Skin of body (tissue), 2 donors: ENCODE results near the gene GTF2H3. TPM values are rescaled to one million over a fixed set of nuclear protein-coding genes. Genes with fewer than 3 reads are reported as not detected.

Source experiments
- DNase-seq: peaks from one replicate; lab custom pipeline; 2025; lab: John Stamatoyannopoulos, UW
- total RNA-seq: library from RNA; depleted of rRNA; stranded (reverse); fragments of >200 nt; gene quantifications from one replicate; pipeline ENCODE4 v1.2.3, GENCODE V29; 2014

GTF2H3 gene
- total RNA-seq, 1 donor from 2014 or later: 23.4 TPM

DNA sequence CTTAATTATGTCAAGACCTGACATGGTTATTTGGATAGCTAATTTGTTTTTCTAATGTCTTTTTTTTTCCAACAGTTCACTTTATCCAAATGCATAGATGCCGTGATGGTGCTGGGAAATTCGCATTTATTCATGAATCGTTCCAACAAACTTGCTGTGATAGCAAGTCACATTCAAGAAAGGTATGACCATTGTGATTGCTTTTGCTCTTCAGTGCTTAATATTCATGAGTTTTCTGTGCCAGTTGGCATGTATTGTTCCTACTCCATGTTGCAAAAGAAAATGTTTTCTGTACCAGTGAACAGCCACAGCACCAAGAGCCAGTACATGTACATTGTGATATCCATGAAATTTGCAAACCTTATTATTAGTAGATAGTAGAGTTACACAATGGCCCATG is 11.8 kb downstream of the GTF2H3 start:
- DNase-seq: no peak

GRCh38 chr12:123645878-123646277 is 12.2 kb downstream of the GTF2H3 start:
- DNase-seq: peak; percentile 62

GRCh38 chr12:123648401-123648800 is 14.8 kb downstream of the GTF2H3 start:
- peak; percentile 23 for DNase-seq

DNA sequence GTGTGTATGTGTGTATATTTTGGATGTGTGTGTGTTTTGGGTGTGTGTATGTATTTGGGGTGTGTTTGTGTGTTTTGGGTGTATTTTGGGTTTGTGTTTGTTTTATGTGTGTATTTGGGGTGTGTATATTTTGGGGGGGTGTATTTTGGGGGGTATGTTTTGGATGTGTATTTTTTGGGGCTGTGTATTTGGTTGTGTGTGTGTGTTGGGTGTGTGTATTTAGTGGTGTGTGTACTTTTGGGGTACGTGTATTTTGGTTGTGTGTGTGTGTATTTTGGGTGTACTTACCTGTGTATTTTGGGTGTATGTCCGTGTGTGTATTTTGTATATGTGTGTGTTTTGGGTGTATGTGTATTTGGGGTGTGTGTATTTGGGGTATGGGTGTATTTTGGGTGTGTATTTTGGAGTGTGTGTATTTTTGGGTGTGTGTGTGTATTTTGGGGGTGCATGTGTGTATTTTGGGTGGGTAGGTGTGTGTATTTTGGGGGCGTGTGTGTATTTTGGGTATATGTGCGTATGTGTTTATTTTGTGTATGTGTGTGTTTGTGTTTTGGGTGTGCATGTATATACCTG is 20.6 kb downstream of the GTF2H3 start:
- DNase-seq: no peak

- DNase-seq: no peak
These were observed 21.8 kb downstream of the GTF2H3 start for GRCh38 chr12:123655420-123655819.

DNA sequence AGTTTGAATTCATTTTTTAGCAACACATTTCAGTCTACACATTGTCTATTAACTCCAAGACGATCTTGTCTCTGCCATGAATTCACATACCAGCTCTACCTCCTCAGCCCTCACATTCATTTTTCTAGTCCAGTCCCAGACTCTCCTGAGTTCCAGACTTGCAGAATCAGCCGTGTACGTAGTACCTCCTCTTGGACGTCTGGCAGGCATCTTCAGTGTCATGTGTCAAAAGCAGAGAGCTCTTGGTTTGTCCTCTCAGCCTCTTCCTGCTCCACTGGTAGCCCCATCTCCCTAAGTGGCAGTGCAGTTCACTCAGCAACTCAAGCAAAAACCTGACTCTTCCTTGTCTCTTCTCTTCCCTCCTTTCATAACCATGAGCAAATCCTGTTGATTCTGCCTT is 22.8 kb downstream of the GTF2H3 start:
- no peak for DNase-seq

DNA sequence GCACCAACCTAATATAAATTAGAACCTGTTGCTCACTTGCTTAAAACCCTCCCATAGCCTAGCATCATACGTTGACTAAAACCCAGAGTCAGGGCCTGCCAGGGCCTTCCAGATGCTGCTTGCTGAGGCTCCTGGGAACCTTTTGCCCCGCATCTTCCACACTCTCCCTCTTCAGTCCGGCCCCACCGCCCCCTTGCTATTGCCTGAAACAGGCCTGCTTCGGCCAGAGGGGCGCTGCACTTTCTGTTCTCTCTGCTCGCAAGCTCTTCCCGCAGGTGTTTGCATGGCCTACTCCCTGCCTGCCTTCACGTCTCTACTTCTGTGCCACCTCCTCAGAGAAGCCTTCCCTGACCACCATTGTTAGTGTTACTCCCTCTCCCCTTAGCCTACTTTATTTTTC is 23.6 kb downstream of the GTF2H3 start:
- DNase-seq: no peak

- DNase-seq: no peak
These were observed 26.5 kb downstream of the GTF2H3 start for GRCh38 chr12:123659996-123660727.

DNA sequence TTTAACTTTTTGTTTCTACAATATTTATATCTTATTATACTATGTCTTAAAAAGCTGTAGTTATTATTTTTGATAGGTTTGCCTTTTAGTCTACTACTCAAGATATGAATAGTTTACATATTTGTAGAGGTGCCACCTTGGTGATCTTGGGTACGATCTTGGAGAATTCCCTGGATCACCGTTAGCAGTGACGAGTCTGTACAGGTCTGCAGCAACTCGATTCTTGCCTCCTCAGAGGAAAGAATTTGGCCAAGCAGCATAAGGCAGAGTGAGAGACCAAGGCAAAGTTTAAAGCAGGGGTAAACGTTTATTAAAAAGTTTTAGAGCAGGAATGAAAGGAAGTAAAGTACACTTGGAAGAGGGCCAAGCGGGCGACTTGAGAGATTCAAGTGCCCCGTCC is 34.1 kb downstream of the GTF2H3 start:
- no peak for DNase-seq

- DNase-seq: peak; percentile 64
These were observed 37.5 kb downstream of the GTF2H3 start, which contains the start of gene TCTN2 for GRCh38 chr12:123670882-123671728. Gene TCTN2, plus strand, starts transcription at chr12:123671113. Its CDS starts 128 bp downstream, at chr12:123671241.

DNA sequence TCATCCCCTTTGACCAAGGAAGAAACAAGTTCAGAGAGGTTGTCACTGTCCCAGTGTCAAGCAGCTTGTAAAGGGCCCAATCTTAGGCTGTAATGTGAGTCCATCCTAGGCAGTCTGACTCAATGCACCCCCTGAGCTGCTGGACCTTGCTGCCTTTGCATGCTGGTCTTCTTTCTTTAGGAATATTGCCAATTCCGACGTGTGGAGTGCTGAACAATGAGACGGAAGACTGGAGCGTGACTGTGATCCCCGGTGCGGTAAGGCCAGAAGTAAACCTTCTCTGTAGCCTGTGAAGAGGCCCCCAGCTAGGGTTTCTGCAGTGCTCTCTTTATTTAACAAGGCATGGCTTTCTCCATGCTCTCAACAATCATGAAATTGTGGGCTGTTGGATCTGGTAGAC is 38.2 kb downstream of the GTF2H3 start:
- no peak for DNase-seq

- DNase-seq: no peak
These were observed 41.8 kb downstream of the GTF2H3 start for GRCh38 chr12:123675436-123675835.

- DNase-seq: no peak
These were observed 43.1 kb downstream of the GTF2H3 start for GRCh38 chr12:123676616-123677320.

- no peak for DNase-seq
These were observed 45.4 kb downstream of the GTF2H3 start for GRCh38 chr12:123678981-123679380.

- no peak for DNase-seq
These were observed 48.0 kb downstream of the GTF2H3 start for GRCh38 chr12:123681605-123682004.

- no peak for DNase-seq
These were observed 50.3 kb downstream of the GTF2H3 start for GRCh38 chr12:123683964-123684363.

DNA sequence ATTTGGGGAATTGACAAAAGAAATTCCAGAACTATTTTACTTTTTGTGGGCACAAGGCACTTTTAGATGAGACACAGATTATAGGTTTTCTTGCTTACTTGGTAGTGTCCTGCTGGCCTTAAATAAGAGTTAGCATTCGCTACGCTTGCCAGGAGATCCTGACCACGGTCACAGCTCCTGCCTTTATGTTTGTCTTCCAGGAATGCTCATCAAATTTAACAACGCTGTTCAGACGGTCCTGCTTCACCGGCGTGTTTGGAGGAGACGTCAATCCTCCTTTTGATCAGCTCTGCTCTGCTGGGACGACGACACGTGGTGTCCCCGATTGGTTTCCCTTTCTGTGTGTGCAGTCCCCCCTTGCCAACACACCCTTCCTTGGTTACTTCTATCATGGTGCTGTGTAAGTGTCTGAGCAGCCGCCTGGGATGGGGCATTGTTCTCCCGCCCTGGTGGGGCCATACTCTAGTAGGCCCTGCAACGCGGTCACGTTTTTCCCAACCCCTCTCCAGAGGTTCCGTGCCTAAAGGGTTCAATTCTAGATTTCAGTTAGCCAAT is 53.1 kb downstream of the GTF2H3 start:
- DNase-seq: no peak

DNA sequence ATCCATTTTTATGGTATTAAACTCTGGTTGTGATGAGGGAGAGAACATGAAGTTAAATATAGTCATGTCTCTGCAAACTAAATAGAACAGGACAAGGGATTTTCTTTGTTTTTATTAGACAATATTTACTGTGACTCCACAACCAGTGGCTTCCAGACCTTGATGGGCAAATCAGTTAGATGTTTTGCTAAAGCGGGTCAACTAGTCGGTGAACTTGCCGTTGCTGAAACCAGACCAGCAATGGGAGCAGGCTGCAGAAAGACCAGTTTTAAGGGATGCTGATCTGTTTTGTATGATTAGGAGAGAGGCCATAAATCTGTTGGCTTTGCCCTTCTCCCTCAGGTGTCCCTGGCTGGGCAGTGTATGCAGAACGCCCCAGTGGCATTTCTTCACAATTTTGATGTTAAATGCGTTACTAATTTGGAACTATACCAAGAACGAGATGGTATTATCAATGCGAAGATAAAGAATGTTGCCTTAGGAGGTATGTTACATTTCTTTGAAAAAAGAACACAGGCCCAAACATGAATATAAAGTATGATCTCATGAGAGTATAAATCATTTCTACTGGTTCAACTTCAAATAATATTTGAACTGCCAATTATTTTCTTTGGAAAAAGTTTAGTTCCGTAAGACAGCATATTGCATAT is 56.7 kb downstream of the GTF2H3 start:
- no peak for DNase-seq

DNA sequence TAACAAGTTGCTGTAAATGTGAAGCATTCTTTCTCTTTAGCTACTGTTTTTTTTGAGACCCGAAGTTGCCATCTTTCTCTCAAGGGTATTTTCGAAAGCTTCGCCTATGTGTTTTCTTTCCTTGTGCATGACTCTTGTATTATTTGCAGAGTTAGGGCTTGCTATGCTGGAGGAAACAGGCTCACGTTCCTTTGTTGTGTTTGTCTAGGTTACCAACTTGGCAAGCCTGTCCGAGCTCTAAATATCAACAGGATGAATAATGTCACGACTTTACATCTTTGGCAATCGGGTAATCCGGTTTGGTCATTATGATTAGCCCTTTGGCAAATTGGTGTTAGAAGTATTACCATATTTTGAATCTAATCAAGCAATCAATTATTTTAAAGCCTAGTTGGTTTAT is 62.6 kb downstream of the GTF2H3 start:
- DNase-seq: no peak

GRCh38 chr12:123696646-123697045 is 63.0 kb downstream of the GTF2H3 start:
- DNase-seq: no peak

- DNase-seq: no peak
These were observed 72.3 kb downstream of the GTF2H3 start for GRCh38 chr12:123705935-123706334.
